GM19025 (cell line): ENCODE measurements around the gene KLK6.

Experiments
- ATAC-seq: cut with Tn5 transposase; IDR thresholded peaks from one replicate; pipeline ENCODE4 v1.9.1; 2021; ENCODE audit warnings: mild to moderate bottlenecking, low read depth, moderate library complexity; ENCODE audit not compliant: unreplicated experiment

Gene KLK6

DNA sequence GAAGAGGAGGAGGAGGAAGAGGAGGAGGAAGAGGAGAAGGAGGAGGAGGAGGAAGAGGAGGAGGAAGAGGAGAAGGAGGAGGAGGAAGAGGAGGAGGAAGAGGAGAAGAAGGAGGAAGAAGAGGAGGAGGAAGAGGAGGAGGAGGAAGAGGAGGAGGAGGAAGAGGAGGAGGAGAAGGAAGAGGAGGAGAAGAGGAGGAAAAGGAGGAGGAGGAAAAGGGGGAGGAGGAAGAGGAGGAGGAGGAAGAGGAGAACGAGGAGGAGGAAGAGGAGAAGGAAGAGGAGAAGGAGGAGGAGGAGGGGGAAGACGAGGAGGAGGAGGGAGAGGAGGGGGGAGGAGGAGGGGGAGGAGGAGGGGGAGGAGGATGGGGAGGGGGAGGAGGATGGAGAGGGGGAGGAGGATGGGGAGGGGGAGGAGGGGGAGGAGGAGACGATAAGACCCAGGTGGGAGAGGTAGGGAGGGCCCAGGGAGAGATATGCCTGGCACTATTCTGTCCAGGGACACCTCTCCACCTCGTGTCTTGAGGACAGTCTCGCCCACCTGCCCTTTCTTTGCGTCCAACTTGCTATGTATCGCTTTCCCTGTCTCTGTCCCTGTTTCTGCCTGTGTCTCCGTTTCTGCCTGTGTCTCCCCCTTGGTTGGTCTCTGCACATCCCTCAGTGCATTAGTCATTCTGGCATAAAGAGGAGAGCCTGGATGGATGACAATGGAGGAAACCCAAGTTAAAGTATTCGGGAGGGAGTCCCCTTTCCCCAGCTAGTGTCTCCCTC is 9.5 kb downstream of the KLK6 start:
- ATAC-seq: no peak

DNA sequence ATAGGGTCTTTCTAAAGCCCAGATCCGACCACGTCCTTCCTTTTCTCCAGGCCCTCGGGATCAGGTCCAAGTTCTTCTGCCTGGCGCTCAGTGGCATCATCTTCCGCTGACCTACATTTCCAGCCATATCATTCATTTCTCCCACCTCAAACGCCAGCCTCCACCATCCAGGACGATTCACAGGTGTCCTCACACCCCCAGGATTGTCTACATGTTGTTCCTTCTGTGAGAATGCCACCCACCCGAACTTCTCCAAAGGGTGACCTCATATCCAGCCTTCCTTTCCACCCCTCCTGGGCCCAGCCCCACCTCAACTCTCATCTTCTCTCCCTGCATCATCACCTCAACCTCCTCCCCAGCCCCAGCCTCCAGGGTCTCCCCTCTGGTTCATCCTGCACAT is 11.8 kb downstream of the KLK6 start:
- ATAC-seq: no peak

- no peak for ATAC-seq
Measured at GRCh38 chr19:50952910-50953309, 16.5 kb downstream of the KLK6 start, which contains the start of gene KLK5. Gene KLK5, minus strand, starts transcription at chr19:50953038. Its CDS starts 381 bp downstream, at chr19:50952657.

DNA sequence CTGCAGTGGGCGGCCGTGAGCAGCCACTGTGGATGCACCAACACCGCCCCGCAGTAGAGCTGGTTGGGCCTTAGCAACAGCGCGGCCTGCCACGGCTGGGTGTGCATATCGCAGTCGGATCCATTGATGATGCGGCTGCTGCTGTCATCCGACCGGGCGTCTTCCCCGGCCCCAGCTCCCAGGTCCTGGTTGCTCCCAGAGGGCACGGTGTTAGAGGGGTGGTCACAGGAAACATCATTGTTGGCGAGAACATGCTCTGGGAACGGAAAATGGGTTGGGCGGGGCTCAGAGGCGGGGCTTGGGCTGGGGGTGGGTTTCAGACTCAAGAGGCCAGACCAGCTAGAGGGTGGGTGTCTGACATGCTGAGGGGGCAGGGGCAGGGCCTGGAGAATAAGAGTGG is 19.5 kb downstream of the KLK6 start:
- ATAC-seq: no peak

DNA sequence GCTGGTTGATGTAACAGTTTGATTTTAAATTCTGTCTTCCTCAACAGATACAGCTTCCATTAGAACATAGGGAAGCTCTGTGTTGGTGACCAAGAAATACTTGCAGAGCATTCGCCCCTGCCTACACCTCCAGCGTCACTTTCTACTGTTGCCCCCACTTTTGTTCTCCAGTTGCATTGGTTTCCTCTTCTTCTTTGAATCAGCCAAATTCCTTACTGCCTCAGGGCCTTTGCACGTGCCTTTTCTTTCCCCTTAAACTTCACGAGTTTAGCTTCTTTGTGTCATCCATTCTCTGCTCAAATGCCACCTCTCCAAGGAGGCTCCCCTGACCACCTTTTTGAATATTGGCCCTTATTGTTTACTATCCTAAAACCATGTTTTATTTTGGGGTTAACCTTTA is 22.3 kb downstream of the KLK6 start:
- no peak for ATAC-seq

DNA sequence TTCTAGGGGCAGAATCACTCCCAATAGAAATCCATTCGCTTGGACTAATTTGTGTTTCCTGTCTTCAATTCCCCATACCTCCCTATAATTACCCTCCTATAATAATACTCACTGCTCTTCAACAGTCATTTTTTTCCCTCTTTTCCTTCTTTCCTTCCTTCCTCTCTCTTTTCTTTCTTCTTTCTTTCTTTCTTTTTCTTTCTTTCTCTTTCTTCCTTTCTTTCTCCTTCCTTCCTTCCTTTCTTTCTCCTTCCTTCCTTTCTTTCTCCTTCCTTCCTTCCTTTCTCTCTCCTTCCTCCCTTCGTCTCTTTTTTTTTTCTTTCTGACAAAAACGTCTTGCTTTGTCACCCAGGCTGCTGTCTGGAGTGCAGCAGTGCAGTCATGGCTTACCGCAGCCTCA is 24.6 kb downstream of the KLK6 start:
- no peak for ATAC-seq

GRCh38 chr19:50943074-50943828 is 26.1 kb downstream of the KLK6 start:
- ATAC-seq: no peak

GRCh38 chr19:50939596-50939995 is 29.8 kb downstream of the KLK6 start:
- ATAC-seq: no peak

DNA sequence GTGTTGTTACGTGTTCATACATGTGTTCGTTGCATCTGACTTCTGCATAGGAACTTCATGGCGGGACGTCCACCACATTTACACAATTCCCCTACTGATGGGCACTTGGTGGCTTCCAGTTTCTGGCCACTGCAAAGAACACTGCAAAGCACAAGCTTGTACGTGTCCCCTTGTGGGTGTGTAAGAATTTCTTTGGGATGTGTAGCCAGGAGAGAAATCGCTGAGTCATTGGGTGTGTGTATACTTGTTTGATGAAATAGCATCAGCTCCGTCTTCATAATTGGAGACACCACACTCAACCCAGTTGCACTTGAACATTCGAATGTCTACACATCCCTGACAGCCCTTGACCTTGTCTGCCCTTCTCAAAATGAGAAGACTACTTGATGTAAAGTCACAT is 35.8 kb downstream of the KLK6 start:
- no peak for ATAC-seq

DNA sequence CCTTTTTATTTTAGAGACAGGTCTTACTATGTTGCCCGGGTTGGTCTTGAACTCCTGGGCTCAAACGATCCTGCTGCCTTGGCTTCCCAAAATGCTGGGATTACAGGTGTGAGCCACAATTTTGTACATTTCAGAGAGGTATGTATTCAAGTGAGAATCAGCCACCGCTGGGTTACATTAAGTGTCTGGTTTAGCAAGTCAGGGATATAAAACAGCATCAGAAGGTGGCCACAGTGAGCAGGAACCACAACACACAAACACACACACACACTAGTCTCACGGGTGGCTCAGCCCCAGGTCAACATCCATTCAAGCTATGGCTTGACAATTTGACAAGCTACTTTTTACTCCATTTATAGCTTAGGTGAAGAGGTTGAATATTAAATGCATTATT is 36.7 kb downstream of the KLK6 start:
- no peak for ATAC-seq

GRCh38 chr19:50932018-50932689 is 37.2 kb downstream of the KLK6 start:
- no peak for ATAC-seq

GRCh38 chr19:50931023-50931422 is 38.4 kb downstream of the KLK6 start:
- no peak for ATAC-seq

GRCh38 chr19:50928831-50929230 is 40.6 kb downstream of the KLK6 start:
- ATAC-seq: no peak

- ATAC-seq: no peak
Measured at GRCh38 chr19:50926144-50926543, 43.2 kb downstream of the KLK6 start.

DNA sequence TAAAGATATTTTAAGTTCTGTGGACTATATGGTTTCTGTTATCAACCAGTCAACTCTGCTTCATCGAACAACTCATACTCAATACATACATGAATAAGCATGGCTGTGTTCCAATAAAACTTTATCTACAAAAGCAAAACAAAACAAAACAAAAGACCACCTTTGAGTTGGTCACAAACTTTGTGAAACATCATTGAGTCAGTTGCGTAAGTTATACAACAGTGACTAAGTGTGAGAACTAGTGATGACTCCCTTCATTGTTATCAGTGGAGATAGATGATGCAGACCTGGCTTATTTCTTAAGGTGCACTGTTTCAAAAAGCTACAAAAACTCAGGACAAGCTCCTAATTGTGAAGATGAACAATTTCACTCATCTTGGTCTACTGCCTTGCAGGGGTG is 43.7 kb downstream of the KLK6 start:
- ATAC-seq: no peak

DNA sequence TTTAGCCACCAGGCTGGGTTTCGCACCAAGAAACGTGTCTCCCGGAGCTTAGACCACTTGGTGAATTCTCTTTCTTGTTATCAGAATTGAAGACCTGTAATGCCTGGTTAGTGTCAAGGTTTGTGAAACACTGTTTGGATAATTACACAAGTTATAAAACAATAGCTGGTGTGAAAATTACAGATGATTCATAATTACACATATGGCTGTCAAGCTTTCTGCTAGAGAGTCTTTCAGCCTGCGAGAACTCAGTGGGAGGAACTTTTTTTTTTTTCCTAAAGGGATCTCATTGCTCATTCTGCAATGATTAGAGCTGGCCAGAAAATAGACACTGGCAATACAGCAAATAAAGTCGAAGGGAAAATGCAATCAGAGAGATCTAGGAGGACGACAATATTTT is 44.8 kb downstream of the KLK6 start:
- no peak for ATAC-seq

DNA sequence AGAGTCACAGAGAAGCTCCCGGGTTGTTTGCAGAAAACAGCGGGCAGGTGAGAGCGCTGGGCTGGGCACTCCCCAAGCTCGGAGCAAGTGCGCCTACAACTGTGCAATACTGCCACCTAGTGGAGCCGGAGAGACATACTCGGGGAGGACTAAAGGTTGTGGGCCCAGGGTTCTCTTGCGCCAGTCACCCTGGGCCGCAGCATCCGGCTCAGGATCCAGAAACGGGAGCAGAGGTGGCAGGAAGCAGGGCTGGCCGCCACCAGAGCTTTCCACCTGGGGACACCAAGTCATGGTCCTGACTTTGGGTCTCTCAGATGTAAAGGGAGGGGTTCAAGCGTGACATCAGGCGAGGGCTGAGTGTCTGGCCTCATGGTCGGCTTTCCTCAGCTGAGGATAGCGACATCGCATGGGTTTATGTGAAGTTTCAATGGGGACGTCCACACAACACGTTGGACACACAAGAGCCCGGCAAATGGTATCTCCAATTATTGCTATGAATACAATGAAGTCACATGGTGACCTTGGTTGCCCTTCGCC is 47.0 kb downstream of the KLK6 start:
- no peak for ATAC-seq

DNA sequence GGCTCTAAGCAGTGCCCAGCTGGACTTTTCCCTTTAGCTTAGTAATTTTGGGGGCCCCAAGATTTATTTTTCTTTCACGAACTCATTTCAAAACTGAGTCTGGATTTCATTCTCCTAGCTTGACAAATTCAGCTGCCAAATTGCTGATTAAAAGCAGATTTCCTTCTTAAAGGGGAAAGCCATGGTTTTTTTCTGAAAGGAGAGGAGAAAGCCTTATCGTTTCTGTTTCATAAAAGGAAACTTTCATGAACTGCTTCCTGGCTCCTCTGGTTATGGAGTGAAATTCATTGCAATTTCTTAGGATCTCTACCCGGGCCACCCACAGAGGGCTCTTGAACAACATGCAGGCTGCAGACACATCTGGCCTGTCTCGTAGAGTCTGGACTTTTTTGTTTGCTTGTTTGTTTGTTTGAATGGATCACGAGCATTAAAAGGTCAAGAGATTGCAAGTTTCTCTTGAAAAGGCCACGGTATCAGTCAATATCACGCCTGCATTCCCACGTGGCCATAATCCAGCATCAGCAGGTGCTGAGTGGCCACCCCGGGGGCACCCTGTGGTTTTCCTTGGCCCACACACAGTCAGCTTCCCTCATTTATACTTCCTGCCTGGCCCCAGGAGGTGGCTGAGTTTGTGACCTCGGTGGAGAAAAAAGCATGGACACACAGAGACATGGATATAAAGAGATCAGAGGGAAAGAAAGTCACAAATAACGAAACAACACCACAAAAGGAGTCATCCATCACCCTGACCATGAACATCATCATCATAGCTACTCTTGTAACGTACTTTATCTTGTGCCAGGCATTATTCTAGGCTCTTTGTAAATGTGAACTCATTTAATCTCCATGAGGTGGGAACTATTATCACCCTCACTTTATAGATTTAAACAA is 47.7 kb downstream of the KLK6 start:
- no peak for ATAC-seq

GRCh38 chr19:50916069-50916468 is 53.3 kb downstream of the KLK6 start:
- ATAC-seq: no peak
